GM10847 (cell line): ENCODE results near the gene RRP12.

Source experiments
- POLR2A ChIP-seq: IDR thresholded peaks from 2 replicates; pipeline ENCODE4 v1.6.1; 2011; ENCODE audit not compliant: insufficient read length; ENCODE audit errors: extremely low read depth

Gene RRP12

DNA sequence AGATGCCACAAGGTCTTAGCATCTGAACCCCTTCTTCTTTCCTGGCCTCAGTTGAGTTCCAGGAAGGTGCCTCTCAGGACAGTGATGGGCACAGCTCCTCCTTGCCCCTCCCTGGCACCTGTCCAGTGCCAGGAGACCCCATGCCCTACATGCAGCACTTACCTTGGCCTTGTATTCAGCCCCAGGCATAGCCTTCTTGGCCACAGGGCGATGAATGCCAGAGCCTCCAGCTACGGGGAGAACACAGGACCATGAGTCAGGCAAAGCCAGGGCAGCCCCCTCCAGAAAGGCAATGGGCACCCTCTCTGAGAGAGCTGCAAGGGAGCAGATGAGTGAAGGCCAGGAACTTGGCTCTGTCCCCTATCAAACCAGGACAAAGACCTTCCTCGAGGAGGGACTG lies 42.4 kb downstream of the RRP12 start:
- TF ChIP-seq POLR2A: no peak

DNA sequence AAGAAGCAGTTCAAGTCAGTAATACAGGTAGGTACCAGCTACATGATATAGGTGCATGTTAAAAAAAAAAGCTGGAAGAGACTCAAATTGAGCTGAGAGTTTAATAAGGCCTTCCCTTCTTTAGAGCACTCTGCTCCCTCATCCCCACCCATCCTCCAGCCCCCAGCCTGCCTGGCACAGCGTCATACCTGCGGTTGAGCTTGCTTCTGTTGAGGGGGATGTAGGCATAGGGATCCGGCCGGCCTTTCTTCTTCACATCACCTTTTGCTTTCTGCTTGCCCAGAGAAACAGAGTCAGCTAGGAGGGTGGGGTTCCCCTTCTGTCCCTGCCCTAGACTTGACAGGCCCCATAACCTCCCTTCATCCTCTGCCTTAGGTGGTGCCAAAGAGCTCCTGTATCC lies 42.8 kb downstream of the RRP12 start:
- TF ChIP-seq POLR2A: no peak

DNA sequence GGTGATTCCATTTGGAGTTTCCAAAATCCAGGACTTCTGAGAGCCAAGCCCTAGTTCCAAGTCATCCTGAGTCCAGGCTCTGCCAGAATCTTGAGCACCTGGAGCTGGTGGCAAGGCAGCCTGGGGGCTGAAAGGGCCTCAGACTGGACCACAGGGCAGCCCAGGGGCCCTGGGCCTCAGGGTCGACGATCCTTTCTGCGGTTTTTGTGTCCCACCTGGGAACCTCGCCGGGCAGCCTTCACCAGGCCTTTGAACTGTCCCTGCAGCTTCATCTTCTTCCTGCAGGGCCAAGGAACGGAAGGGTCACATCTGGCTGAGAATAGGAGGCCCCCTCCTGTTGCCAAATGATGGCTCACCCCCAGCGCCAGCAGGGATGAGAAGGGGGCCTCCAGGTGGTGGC lies 44.2 kb downstream of the RRP12 start:
- no peak for TF ChIP-seq POLR2A

GRCh38 chr10:97356318-97356914 lies 44.7 kb downstream of the RRP12 start:
- no peak for TF ChIP-seq POLR2A

DNA sequence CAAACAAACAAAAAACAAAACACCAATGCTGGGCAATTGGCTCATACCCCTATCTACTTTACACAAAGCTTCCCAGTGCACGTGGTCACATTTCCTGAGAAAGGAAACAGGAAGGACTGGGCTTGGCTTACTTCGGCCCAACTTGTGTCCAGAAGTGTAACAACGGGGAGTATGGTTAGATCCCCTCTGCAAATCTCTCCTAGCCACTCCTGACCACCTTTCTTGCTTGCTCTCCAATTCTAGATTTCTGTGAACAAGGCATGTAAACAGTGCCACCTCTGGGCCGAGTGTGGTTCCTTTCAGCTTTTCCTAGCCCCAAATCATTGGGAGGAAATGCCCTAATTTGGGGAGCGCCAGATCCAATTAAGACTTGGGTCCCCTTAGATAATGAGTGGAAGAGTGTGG lies 45.6 kb downstream of the RRP12 start:
- TF ChIP-seq POLR2A: no peak

- no peak for TF ChIP-seq POLR2A
These were observed 47.2 kb downstream of the RRP12 start for GRCh38 chr10:97353945-97354344.

GRCh38 chr10:97349752-97350513 lies 51.2 kb downstream of the RRP12 start:
- TF ChIP-seq POLR2A: no peak

GRCh38 chr10:97347317-97347716 lies 53.8 kb downstream of the RRP12 start:
- TF ChIP-seq POLR2A: no peak

GRCh38 chr10:97341416-97341815 lies 59.7 kb downstream of the RRP12 start:
- no peak for TF ChIP-seq POLR2A

- no peak for TF ChIP-seq POLR2A
These were observed 63.1 kb downstream of the RRP12 start for GRCh38 chr10:97338041-97338440.

DNA sequence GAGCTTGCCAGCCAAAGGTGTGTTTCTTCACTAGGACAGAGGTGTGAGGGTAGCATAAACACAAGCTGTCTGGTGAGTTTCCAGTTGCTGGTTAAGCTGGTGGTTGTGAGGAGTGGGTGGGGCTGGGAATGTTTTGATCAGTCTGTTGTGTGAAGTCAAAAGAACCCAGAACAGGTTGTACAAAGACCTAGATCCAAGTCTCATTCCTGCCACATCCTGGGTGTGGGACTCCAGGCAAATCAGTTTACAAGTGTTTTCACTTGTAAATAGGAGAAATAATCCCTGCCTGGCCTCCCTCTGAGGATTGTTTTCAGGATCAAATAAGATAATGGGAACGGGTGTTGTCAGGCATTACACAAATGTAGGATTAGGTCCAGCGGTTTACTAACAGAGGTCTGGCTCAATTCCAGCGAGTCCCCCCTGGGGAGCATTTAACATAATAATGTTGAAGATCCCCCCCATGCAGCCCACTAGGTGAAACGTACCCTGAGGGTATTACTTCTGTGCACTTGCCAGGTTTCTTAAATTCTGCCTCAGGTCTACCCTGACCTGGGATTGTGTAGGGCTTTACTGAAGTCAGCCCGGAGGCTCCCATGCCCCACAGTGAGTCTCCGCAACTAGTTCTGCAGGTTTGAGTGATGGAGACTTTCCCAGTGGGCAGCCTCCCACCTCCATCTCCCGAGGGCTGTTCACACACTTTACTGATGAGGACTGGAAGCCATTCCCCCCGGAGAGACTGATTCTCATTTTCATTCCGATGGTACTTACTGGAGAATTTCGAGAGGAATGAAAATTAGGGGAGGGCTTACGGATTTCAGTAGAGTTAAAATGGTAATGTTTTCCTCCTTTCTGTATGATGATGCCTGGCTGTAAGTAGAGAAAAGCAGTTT lies 64.0 kb downstream of the RRP12 start:
- no peak for TF ChIP-seq POLR2A

- TF ChIP-seq POLR2A: no peak
These were observed 64.7 kb downstream of the RRP12 start for GRCh38 chr10:97336446-97336845.

- TF ChIP-seq POLR2A: no peak
These were observed 65.1 kb downstream of the RRP12 start for GRCh38 chr10:97336006-97336405.

GRCh38 chr10:97335188-97335619 lies 65.9 kb downstream of the RRP12 start:
- no peak for TF ChIP-seq POLR2A

DNA sequence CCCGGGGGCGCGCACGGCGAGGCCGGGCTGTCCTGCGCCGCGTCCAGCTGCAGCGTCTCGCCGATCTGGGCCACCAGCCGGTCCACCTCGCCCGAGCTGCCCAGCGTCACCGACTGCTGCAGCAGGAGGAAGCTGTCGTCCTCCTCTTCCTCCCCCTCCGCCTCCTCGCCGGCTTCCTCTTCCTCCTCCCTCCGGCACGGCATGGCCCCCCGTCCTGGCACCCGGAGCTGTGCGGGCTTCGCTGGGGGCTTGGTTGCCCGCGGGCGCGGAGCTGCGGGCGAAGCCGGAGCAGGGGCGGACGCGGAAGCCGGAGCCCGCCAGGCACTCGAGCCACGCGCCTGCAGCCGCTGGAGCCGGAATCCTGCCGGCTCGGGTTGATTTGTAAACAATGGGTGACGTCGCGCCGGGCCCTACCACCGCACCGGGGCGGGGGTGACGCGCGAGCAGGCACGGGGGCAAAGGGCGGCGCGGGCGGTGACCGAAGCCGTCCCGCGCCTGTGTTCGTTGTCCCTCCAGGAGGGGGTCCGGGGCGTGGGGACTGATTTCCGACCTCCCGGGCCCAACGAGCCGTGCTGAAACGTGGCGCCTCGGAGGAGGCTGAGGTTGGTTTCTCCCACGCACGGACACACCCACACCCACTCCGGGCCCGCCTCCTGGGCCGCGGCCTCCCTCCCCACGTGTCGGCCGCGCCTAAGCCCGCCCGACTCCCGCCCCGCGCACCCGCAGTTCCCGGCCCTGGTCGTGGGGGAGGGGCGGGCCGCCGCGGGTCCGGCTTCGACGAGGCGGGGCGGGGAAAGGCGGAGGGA lies 66.6 kb downstream of the RRP12 start, which contains the start of gene FRAT2:
TSS of gene FRAT2 (minus strand) at position 360 of the 806 bp plus-strand sequence. CDS start at position 203, 157 bp downstream.
- no peak for TF ChIP-seq POLR2A
